Hair follicular keratinocyte (primary cell): Measurements from ENCODE around the gene C12orf75. TPM values are rescaled to one million over a fixed set of nuclear protein-coding genes. Genes with fewer than 3 reads are reported as not detected.

Experiments used
- total RNA-seq: library from RNA; depleted of rRNA; stranded (reverse); fragments of >200 nt; gene quantifications from 2 replicates; pipeline ENCODE4 v1.2.3, GENCODE V29; 2015

The C12orf75 gene
- 121 and 164 TPM in 2 replicates for total RNA-seq

GRCh38 chr12:105330283-105330930 is at the start of gene C12orf75:
Gene C12orf75, plus strand, starts transcription at chr12:105330691. Its CDS starts 201 bp downstream, at chr12:105330892.

Other genes with a start within 250 kb of the C12orf75 start
- gene ALDH1L2, start 246.2 kb upstream of the C12orf75 start, total RNA-seq, result 8.0 and 22.4 TPM in 2 replicates
- 19.0 and 25.5 TPM in 2 replicates for gene WASHC4, start 223.0 kb upstream of the C12orf75 start, total RNA-seq
- gene APPL2, start 94.5 kb upstream of the C12orf75 start, total RNA-seq, result 22.6 and 45.5 TPM in 2 replicates